GM18519 (cell line): Measurements from ENCODE around the gene PADI1.

Experiments used
- ATAC-seq: cut with Tn5 transposase; IDR thresholded peaks from one replicate; pipeline ENCODE4 v1.9.1; 2021; ENCODE audit warnings: mild to moderate bottlenecking, moderate library complexity; ENCODE audit not compliant: unreplicated experiment, low FRiP score

The PADI1 gene

GRCh38 chr1:17195731-17196130 lies 9.2 kb upstream of the PADI1 start:
- ATAC-seq = no peak

- ATAC-seq = no peak
Measured at GRCh38 chr1:17196496-17197185, 8.3 kb upstream of the PADI1 start.

- ATAC-seq = no peak
Measured at GRCh38 chr1:17197696-17198095, 7.2 kb upstream of the PADI1 start.

GRCh38 chr1:17198476-17199258 lies 6.3 kb upstream of the PADI1 start:
- ATAC-seq = no peak

GRCh38 chr1:17199267-17200044 lies 5.5 kb upstream of the PADI1 start:
- ATAC-seq = no peak

GRCh38 chr1:17200246-17200645 lies 4.7 kb upstream of the PADI1 start:
- no peak for ATAC-seq

- ATAC-seq = no peak
Measured at GRCh38 chr1:17200756-17201155, 4.2 kb upstream of the PADI1 start.

GRCh38 chr1:17201201-17202021 lies 3.5 kb upstream of the PADI1 start:
- no peak for ATAC-seq

GRCh38 chr1:17205652-17206051 lies 724 bp downstream of the PADI1 start:
- no peak for ATAC-seq

GRCh38 chr1:17206196-17206595 lies 1.3 kb downstream of the PADI1 start:
- ATAC-seq = no peak

- ATAC-seq = no peak
Measured at GRCh38 chr1:17207046-17207445, 2.1 kb downstream of the PADI1 start.

- no peak for ATAC-seq
Measured at GRCh38 chr1:17207540-17207939, 2.6 kb downstream of the PADI1 start.

GRCh38 chr1:17207966-17208418 lies 3.1 kb downstream of the PADI1 start:
- ATAC-seq = no peak

- ATAC-seq = no peak
Measured at GRCh38 chr1:17208546-17208945, 3.6 kb downstream of the PADI1 start.

GRCh38 chr1:17209430-17209829 lies 4.5 kb downstream of the PADI1 start:
- ATAC-seq = no peak

- no peak for ATAC-seq
Measured at GRCh38 chr1:17210176-17210575, 5.2 kb downstream of the PADI1 start.

- ATAC-seq = no peak
Measured at GRCh38 chr1:17211377-17211776, 6.4 kb downstream of the PADI1 start.

- ATAC-seq = no peak
Measured at GRCh38 chr1:17212009-17212408, 7.1 kb downstream of the PADI1 start.

- ATAC-seq = no peak
Measured at GRCh38 chr1:17212487-17213121, 7.7 kb downstream of the PADI1 start.
